GM18951 (cell line): ENCODE measurements around the gene HM13.
"Not testable (repeated sequence)": the region's sequence is repeated elsewhere in the genome, so short reads cannot be mapped to it uniquely, and the experiment has no call there.

ENCODE experiments used
- POLR2A ChIP-seq: IDR thresholded peaks from 4 replicates; pipeline ENCODE4 v1.6.1; 2011; ENCODE audit warnings: mild to moderate bottlenecking; ENCODE audit not compliant: insufficient read length, insufficient read depth; ENCODE audit errors: extremely low read depth
- in situ Hi-C: fragments of 300-500 bp; cut with MboI; formaldehyde crosslinking; loops from one replicate; pipeline ENCODE4 v1.12.0; 2022; ENCODE audit warnings: low sequenced_read_pairs, mixed read lengths, inconsistent platforms; ENCODE audit not compliant: unreplicated experiment

Gene HM13

DNA sequence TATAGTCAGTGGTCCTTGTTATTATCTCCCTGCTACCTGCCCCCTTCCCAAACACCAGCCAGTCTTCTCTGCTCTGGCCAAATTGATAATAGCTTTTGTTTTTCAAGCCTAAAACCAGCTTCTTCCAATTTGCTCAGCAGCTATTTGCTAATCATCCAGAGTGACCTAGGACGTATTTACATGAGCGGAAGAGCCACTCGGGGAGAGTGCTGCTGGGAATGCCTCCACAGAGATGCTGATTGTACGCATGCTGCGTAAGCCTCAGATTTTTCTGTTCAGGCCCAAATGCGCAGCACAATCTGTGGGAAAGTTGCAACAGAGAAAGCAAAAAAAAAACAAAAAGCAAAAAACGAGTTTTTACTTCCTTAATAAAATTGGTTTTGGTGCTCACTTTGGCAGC lies 66.5 kb downstream of the HM13 start:
- no peak for TF ChIP-seq POLR2A

DNA sequence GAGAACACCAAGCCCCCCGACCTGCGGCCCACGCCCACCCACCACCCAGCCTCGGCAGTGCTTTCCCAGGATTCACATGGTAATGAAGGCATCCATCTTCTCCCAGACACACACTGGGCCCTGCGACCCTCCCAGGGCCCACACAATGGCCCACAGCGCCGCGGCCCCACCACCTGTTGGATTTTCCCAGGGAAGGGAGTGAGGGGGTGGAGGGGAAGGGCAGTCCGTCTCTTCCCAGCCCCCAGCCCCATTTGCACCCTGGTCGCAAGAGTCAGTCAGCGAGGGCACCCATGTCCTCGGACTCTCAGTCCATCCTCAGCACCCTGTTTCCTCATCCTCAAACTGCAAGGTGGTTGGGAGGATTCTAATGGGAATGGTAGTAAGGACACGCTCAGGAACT lies 67.1 kb downstream of the HM13 start:
- in situ Hi-C loops = no loop called here
- TF ChIP-seq POLR2A = no peak

More for the DNA sequence above, 66.5 kb downstream of the HM13 start:
- in situ Hi-C loops = no loop called here

DNA sequence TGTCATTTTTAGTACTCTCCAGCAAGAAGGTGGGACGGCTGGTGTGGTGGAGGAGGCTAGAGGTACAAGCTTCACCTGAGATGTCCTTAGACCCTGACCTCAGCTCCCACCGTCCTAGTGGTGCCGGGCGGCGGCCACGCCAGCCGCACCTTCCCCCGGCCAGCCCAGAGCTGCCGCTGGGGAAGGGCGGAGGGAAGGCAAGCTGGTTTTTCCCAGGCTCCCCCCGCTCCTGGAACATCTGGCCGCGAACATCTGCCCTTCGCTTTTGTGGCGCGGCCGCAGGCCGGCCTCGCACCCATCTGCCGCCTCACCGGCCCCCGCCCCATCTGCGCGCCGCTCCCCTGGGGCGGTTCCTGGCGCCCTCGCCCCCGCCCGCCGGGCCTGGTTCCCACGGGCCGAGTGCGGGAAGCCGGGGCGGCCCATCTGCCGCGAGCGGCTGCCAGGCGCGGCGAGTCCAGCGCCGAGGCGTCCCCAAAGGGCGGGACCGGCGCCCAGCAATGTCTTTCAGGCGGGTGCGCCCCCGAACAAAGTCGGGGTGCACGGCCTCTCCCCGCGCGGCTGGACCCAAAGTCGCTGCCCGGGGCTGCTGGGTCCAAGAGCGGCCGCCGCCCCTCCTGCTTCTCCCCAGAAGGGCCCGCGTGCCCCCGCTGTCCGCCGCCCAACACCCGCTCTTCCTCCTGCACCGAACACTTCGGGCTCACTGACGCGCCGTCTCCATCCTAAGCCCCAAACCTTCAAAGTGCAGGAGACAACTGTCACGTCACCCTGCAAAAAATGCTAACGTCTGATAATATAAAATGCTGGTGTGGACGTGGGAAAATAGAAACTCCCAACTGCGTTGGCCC lies 73.5 kb downstream of the HM13 start:
- in situ Hi-C loops = no loop called here
- TF ChIP-seq POLR2A = no peak

DNA sequence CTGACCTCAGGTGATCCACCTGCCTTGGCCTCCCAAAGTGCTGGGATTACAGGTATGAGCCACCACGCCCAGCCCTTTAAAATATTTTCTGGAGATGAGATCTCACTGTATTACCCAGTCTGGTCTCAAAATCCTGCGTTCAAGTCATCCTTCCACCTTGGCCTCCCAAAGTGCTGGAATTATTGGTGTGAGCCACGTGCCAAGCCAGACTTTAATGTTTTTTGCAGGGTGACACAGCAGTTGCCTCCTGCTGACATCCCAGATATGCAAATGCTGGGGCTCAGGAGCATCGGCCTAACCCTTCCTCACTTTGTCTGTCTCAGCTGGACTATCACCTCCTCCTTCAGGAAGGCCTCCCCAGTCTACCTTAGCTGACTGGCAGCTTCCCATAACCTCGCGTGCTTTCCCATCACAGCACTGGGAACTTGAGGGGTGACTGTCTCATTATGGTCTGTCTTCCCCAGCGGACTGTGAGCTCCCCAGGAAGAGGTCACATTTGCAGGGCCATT lies 76.5 kb downstream of the HM13 start:
- TF ChIP-seq POLR2A = no peak
- in situ Hi-C loops = no loop called here

DNA sequence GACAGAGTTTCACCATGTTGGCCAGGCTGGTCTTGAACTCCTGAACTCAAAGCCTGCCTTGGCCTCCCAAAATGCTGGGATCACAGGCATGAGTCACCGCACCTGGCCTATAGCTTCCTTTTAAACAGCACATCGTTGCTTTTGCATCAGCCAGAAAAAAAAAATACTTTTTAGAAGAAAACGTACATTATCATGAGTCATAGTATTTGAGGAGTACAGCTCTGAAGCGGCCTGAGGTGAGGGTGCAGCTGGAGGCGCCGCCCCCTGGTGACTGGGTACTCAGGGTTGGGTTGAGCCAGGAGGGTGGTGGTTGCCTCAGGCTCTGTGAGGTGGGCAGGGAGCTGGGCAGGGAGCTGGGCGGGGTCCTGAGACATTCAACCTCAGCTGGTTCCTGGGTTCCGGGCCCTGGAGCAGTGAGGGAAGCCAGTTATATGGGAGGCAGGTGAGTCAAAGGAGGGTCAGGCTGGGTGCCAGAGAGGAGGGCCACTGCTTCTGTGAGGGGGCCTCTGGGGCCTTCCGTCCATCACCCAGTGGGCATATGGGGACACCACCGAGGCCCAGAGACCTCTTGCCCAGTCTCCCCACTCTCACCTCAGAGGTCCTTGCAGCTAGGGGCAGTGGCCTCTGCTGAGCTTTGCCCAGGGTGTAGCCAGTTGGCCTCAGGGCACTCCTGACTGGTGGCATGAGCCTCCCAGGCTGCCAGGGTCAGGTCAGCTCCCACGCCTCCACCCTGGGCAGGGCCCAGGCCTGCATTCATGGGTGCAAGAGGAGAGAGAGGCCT lies 79.2 kb downstream of the HM13 start:
- no peak for TF ChIP-seq POLR2A
- in situ Hi-C loops = no loop called here

DNA sequence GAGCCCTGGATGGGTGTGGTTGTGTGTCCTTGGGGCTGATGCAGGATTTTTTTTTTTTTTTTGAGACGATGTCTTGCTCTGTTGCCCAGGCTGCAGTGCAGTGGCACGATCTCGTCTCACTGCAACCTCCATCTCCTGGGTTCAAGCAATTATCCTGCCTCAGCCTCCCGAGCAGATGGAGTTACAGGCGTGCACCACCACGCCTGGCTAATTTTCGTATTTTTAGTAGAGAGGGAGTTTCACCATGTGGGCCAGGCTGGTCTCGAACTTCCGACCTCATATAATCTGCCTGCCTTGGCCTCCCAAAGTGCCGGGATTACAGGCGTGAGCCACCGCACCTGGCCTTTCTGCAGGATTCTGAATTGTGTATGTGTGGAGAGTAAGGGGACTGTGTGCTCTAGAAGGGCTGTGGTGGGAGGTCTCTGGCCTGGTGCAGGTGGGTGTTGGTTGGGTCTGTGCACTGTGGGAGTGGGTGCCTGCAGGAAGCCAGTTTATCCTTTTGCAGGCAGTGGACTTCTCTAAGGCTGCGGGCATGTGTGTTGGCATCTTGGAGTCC lies 79.8 kb downstream of the HM13 start:
- TF ChIP-seq POLR2A = no peak
- in situ Hi-C loops = no loop called here

DNA sequence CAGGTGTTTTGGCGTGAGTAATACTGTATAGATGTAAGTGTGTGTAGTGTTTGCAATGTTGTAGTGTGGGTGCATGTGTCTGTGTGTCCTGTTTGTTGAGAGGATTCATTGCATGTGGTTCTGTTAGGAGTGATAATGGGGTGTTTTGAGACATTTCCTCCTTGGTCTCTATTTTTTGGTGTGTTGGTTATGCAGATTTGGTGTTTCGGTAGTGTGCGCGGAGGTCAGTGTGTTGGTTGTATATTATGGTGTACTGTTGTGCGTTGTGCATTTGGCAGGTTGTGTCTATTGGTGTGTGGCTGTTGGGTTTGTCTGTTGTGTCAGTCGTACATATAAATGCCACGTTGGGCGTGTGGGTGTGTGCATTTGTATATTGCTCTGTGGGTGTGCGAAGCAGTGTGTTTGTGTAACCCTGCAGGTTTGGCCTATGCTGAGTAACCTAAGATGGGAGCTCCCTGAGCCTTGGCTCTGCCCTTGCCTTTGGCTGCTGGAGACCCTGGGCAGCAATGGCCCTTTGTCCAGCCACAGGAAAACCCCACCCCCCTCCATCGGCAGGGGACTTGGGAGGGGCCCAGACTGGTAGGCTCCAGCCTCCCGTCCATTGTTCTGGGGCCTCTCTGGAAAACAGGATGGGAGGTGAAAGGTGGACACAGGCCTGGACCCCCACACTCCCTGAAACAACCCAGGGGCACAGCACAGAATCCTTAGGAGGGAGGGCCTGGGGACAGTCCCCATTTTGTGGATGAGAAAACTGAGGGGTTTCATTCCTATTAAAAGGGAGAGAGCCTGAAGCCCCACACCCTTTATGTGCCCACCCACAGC lies 80.5 kb downstream of the HM13 start:
- in situ Hi-C loops = no loop called here
- TF ChIP-seq POLR2A = no peak

DNA sequence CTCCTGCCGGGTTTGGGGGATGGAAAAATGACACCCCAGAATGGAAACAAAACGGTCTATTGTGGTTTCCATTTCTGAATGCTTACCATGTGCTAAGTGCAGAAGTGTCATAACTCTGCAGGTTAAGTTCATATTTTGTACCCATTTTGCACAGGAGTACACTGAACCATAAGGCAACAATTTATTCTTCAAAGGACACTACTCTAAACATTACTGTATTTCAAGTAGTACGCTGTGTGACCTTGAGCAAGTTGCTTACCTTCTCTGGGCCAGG lies 81.1 kb downstream of the HM13 start:
- in situ Hi-C loops = no loop called here
- no peak for TF ChIP-seq POLR2A

DNA sequence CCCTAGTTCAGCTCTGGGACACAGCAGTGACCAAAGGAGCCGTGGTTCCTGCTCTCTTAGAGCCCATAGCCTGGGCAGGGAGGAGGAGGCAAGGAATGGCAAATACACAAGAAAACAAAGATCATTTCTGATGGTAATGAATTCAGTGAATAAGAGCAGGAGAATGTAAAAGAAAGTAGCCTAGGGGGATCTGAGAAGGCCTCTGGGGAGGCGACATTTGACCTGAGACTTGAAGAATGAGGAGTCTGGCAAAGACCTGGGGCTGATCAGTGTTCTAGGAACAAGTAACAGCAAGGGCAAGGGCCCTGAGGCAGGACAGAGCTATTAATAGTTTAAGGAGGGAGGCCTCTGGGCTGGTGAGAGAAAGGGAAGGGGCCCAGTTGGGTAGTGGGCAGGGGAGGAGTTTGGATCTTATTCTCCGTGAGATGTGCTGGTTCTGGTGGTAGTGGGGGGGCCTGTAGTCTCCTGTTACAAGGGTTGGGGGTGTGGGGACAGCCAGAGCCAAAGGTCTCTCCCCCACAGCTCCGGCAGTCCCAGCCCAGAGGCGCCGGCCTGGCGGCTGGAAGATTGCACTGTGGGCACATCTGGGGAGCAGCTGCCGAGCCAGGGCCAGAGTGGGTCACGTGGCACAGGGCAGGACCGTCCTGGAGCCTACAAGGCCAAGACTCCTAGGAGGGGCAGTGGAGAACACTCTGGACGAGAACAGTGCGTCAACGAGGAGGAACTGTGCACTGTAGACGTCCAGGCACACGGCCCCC lies 81.6 kb downstream of the HM13 start:
- in situ Hi-C loops = no loop called here

DNA sequence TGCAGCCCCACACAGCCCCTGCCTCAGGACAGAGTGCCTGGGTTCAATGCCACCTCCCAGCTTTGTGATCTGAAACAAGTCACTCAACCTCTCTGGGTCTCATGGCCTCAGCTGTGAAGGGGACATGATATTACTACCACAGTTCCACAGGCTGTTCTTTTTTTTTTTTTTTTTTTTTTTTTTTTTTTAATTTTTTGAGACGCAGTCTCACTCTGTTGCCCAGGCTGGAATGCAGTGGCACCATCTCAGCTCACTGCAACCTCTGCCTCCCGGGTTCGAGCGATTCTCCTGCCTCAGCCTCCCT lies 82.1 kb downstream of the HM13 start:
- in situ Hi-C loops = not testable (repeated sequence)

More for the DNA sequence above, 81.6 kb downstream of the HM13 start:
- TF ChIP-seq POLR2A = no peak

DNA sequence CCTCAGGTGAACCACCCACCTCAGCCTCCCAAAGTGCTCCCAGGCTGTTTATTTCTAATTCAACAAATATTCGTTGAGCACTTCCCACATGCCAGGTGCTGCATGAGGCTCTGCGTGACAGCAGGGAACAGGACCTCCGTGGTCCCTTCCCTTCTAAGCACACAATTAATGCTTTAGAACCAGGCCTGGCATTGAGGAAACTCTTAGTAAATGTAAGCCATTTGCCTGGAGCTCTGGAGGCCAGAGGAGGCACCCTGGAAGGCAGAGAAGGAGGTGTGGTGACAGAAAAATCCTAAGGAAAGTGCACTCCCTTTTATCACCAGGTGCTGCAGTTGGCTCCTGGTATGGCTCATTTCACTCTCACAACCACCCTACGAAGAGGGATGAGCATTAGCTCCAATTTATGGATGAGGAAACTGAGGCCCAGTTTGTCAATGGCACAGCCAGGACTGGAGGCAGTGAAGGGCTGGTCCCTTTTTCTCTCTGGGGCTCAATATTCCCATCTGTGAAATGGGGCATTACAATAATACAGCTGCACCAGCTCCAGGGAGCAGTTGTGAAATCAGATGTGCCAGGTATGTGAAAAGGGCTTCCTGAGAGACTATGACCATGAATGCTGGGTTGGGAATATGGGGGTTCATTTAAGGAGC lies 82.7 kb downstream of the HM13 start:
- no peak for TF ChIP-seq POLR2A
- in situ Hi-C loops = no loop called here

DNA sequence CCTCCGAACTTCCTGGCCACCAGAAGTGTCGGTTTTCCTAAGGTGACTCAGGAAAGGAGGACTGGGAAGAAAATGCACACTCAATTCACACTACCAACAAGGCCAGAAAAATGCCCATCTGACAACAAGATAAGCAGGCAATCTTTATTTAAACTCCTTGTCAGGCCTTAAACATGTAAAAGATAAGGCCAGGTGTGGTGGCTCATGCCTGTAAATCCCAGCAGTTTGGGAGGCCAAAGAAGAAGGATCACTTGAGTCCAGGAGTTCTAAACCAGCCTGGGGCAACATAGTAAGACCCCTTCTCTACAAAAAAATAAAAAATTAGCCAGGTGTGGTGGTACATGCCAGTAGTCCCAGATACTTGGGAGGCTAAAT lies 83.2 kb downstream of the HM13 start:
- TF ChIP-seq POLR2A = no peak
- in situ Hi-C loops = no loop called here
